SU-DHL-6 (cell line): ENCODE measurements around the gene EOLA1.

Source experiments
- EZH2phosphoT487 ChIP-seq: fragments of 200-600 bp; sonication (generic), shearing (Covaris generic); conservative IDR thresholded peaks from 2 replicates; pipeline ENCODE4 v1.6.1; 2018; ENCODE audit warnings: mild to moderate bottlenecking, antibody characterized with exemption, low read length, moderate library complexity, mixed read lengths
- TF ChIP-seq, protein P1 (sequence below): fragments of 200-600 bp; sonication (generic); IDR thresholded peaks from one replicate; pipeline ENCODE4 v1.5.1; 2017; ENCODE audit warnings: antibody characterized with exemption, mild to moderate bottlenecking, low read length, moderate library complexity; ENCODE audit not compliant: insufficient read depth, poor library complexity, severe bottlenecking

DNA sequence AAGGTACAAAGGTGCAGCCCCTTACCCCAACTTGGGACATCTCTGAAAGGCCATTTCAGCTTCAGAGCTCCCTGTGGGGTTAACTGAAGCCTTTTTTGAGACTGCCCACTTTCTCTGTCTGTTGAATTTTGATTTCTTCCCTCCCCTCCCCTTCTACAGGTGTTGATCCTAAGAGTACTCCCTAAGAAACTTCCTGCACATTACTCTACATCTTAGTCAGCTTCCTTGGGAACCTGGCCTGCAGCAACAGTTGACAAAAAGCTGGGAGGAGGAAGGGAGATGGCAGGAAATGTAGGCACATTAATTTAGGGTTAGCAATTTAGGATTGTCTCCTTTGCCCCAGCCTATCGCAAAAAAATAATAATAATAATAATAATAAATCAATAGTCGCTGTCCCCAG, 34.5 kb upstream of the EOLA1 start:
- TF ChIP-seq, protein P1, sequence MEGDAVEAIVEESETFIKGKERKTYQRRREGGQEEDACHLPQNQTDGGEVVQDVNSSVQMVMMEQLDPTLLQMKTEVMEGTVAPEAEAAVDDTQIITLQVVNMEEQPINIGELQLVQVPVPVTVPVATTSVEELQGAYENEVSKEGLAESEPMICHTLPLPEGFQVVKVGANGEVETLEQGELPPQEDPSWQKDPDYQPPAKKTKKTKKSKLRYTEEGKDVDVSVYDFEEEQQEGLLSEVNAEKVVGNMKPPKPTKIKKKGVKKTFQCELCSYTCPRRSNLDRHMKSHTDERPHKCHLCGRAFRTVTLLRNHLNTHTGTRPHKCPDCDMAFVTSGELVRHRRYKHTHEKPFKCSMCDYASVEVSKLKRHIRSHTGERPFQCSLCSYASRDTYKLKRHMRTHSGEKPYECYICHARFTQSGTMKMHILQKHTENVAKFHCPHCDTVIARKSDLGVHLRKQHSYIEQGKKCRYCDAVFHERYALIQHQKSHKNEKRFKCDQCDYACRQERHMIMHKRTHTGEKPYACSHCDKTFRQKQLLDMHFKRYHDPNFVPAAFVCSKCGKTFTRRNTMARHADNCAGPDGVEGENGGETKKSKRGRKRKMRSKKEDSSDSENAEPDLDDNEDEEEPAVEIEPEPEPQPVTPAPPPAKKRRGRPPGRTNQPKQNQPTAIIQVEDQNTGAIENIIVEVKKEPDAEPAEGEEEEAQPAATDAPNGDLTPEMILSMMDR: no peak
- no peak for TF ChIP-seq EZH2phosphoT487
